GM19239 (cell line): ENCODE measurements around the gene GPR34.
"Not testable (repeated sequence)": the region's sequence is repeated elsewhere in the genome, so short reads cannot be mapped to it uniquely, and the experiment has no call there.

Experiments used
- DNase-seq: peaks from one replicate; pipeline ENCODE4 v3.0.0; 2011; ENCODE audit warnings: low spot score; ENCODE audit not compliant: insufficient read length
- FAIRE-seq: peaks from 2 replicates; lab custom pipeline; 2011; peaks lifted over from hg19 to GRCh38; lab: Jason Lieb, UNC

GPR34 gene

GRCh38 chrX:41689711-41690110 is 938 bp downstream of the GPR34 start:
- no peak for DNase-seq
- peak; percentile 66 for FAIRE-seq

- DNase-seq (no peak), FAIRE-seq (no peak)
Measured at GRCh38 chrX:41692162-41692749, 3.5 kb downstream of the GPR34 start.

DNA sequence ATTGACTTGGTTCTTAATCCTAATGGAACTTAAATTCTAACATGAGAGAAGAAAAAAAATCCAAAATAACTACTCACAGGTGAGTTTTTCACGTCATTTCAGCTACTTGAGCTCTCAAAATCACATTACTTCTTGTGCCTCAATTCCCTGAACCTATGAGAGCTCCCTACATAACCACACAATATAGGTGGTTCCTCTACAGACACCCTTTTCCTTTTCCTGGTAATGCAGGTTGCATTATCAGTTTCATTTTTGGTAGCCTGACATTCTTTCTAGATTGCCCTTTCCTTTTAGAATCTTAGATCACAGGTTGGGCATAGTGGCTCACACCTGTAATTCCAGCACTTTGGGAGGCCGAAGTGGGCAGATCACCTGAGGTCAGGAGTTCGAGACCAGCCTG is 4.3 kb downstream of the GPR34 start:
- no peak for DNase-seq
- FAIRE-seq: peak; percentile 89

GRCh38 chrX:41695426-41695825 is 6.7 kb downstream of the GPR34 start:
- FAIRE-seq (no peak), DNase-seq (no peak)

DNA sequence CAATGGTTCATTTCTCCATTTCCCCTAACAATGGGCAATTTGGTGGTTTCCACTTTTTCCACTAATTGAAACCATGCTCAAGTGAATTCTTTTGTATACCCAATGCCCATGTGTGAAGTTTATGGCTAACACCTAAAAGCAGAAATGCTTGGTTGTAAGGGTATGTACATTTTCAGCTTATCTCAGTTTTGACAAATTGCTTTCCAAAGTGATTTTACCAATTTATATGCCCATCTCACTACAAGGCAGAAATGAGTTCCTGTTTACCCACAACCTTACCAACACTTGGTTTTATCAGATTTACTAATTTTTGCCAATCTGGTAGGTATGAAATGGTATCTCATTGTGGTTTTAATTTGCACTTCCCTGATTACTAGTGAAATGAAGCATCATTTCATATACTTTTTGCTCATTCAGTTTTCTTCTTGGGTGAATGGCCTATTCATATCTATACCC is 14.8 kb downstream of the GPR34 start:
- peak; percentile 84 for FAIRE-seq
- DNase-seq: no peak

DNA sequence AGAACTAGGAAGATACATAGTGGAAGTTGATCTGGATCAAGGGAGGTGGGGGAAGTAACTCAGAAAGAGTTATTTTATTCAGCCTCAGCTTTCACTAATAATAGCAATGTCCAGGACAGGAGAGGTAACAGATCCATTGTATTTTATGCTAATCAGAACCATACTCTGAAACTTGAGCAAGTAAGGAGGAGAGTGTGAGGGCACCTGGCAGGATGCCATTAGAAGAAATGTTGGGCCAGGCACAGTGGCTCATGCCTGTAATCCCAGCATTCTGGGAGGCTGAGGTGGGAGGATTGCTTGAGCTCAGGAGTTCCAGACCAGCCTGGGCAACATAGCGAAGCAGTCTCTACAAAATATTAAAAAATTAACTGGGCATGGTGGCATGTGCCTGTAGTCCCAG is 16.3 kb downstream of the GPR34 start:
- FAIRE-seq: no peak

GRCh38 chrX:41705680-41706374 is 17.1 kb downstream of the GPR34 start:
- FAIRE-seq (peak; percentile 98), DNase-seq (no peak)

More for the DNA sequence above, 16.3 kb downstream of the GPR34 start:
- DNase-seq: no peak

DNA sequence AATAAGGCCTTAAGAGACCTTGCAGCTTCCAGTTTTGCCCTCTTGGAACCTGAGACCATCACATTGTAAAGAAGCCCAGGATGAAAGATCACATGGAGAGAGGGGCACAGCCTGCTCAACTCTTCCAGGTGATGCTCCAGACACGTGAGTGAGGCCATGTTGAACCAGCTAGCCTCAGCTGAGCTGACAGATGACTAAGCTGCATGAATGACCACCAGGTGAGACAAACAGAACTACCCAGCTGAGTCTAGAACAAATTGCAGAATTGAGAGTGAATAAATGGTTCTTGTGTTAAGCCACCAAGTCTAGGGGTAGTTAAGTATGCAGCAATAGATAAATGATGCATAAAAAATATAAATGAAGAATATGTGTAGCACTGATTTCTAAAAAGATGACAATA is 18.4 kb downstream of the GPR34 start:
- DNase-seq (no peak), FAIRE-seq (peak; percentile 72)

- FAIRE-seq (no peak), DNase-seq (no peak)
Measured at GRCh38 chrX:41708486-41708885, 19.7 kb downstream of the GPR34 start.

DNA sequence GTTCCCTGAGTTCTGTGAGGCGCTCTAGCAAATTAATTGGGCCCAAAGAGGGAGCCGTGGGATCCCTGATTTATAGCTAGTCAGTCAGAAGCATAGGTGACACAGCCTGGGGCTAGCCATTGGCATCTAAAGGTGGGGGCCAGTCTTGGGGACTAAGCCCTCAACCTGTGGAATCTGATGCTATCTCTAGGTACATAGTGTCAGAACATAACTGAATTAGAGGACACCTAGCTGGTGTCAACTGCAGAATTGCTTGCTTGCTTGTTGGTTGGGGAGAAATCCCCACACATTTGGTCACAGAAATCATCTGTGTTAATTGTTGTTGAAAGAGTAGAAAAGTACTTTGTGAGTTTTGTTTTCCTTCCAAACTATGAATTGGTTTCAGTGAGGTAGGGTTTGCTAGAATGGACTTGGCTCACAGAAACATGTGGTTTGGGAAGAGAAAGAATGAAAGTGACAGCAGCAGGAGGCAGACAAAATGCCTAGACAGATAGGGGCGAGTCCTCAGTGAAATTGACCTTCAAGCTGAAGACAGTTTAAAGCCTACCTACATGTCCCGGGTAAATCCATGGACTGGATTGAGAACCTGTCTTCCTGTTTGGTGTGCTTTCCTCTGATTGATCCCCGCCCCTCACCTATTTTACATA is 22.4 kb downstream of the GPR34 start:
- peak; percentile 86 for FAIRE-seq
- DNase-seq: no peak

DNA sequence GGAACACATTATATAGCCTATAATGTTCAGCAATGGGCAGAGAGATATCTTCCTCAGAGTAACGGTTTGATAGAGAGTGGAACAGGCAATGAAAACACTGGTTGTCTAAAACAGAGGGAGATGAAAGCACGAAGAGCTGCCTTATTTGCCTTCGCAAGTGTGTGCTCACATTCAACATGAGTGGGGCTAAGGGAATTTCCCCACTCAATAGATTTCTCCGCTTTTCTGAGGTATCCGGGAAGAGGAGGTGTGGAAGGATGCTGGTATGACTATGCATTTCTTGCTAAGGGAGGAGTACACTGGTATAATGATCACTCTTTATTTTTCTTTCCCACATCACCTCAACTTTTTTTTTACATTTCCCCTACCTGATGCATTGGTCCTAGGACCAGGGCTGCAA is 27.4 kb downstream of the GPR34 start:
- FAIRE-seq (peak; percentile 94), DNase-seq (no peak)

GRCh38 chrX:41716767-41717473 is 28.1 kb downstream of the GPR34 start:
- no peak for FAIRE-seq
- DNase-seq: no peak

GRCh38 chrX:41718481-41719235 is 29.9 kb downstream of the GPR34 start:
- FAIRE-seq (no peak), DNase-seq (no peak)

- not testable (repeated sequence) for DNase-seq, FAIRE-seq
Measured at GRCh38 chrX:41719610-41720009, 30.8 kb downstream of the GPR34 start.

DNA sequence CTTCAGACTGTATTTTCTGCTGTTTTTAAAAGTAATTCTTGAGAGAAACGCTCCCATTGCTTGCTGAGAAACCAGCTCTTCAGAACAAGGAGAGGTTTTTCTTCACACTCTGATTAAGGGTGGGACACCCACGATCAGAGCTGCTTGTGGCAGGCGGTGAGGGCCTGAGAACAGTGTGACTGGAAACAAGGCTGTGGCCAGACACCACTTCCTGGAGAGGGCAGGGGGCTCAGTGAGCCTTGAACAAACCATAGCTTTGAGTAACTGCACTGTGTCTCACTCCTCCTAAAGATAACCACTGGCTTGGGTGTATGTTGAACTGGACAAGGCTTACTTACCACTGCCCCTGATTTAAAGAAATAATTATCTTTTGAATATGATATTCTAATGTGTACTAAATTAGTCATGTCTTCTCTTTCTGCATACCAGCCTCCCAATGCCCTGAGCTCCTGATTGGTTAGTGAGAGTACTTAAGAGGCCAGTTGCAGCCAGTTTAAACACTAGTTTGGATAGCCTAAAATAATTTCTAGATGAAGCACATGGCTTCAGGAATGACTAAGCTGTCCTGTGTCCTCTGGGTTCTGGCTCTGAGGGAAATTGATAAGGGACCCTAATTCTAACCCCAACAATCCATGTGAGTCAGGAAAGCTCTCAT is 31.5 kb downstream of the GPR34 start:
- DNase-seq: no peak
- FAIRE-seq: peak; percentile 88

DNA sequence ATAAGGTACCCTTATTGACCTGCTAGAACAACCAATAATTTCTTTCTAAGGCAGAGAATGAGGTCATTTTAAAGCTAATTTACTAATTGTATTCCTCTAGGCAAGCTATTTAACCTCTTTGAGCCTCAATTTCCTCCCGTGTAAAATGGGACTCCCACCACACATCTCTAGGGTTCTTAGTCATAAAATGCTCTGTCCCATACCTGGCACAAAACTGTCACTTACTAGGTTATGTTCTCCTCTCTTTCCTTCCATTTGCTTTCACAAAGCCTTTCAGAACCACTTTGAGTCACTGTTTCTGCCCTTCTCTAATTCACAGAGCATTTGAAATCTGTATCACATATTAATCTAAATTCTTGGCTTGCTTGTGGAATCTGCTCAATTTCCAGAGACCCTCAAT is 32.8 kb downstream of the GPR34 start:
- DNase-seq (no peak), FAIRE-seq (peak; percentile 89)

GRCh38 chrX:41722214-41722613 is 33.4 kb downstream of the GPR34 start:
- DNase-seq (no peak), FAIRE-seq (no peak)

GRCh38 chrX:41722816-41723618 is 34.2 kb downstream of the GPR34 start:
- no peak for DNase-seq
- peak; percentile 33 for FAIRE-seq

- DNase-seq: no peak
- no peak for FAIRE-seq
Measured at GRCh38 chrX:41723826-41724225, 35.1 kb downstream of the GPR34 start, which contains the start of gene GPR82. Gene GPR82, plus strand, starts transcription at chrX:41724181. Its CDS starts 2,846 bp downstream, at chrX:41727027.
